ENCODE measurements around the gene COL26A1. TPM values are rescaled to one million over a fixed set of nuclear protein-coding genes. Genes with fewer than 3 reads are reported as not detected.

COL26A1 gene
- polyA plus RNA-seq, 1 donor (not counting 4 experiments of a cell fraction or from before 2014, with no cell fraction given) = not detected

- dilution Hi-C loops (cut with MboI; ENCODE audit: extremely low pct_ligation_motif_present, low sequenced_read_pairs) = no loop called here
- Histone ChIP-seq H3K27ac (ENCODE audit: control insufficient read depth, insufficient read depth, low read length) (no peak overlapping the region), H3K9me3 (ENCODE audit: control insufficient read depth, low read depth, low read length) (no peaks in the 10 kb centered on the region), H3K4me2 (ENCODE audit: control insufficient read depth, extremely low read depth, insufficient read depth, low read depth, low read length) (no peak overlapping the region), H3K36me3 (ENCODE audit: control insufficient read depth in 2 of 2, extremely low read depth in 1 of 2, insufficient read depth in 2 of 2, low read length in 2 of 2) (no peaks in the 10 kb centered on the region), H3K27me3 (ENCODE audit: control insufficient read depth, extremely low read depth, insufficient read depth, low read length) (peaks cover 7% of the 10 kb centered on the region), H3K4me1 (ENCODE audit: control insufficient read depth, extremely low read depth, insufficient read depth, low read length) (no peaks in the 10 kb centered on the region), H3K79me2 (ENCODE audit: control insufficient read depth, insufficient read depth, low read length) (no peaks in the 10 kb centered on the region), H3K9ac (ENCODE audit: control insufficient read depth, extremely low read depth, insufficient read depth, low read length) (no peak overlapping the region), H3K9me1 (ENCODE audit: control insufficient read depth, extremely low read depth, insufficient read depth, low read length) (no peaks in the 10 kb centered on the region), H3K4me3 (ENCODE audit: control insufficient read depth in 2 of 3, extremely low read depth in 1 of 3, insufficient read depth in 2 of 3, low read depth in 1 of 3, low read length in 3 of 3) (no peak overlapping the region), H2AFZ (ENCODE audit: control insufficient read depth, low read length) (no peak overlapping the region), H4K20me1 (ENCODE audit: control insufficient read depth, extremely low read depth, insufficient read depth, low read length) (no peaks in the 10 kb centered on the region)
- FAIRE-seq = no peak
- TF ChIP-seq CTCF (optimal IDR thresholded peaks at IDR 0.05 in 1 of 3, IDR thresholded peaks at IDR 0.05 in 1 of 3, conservative IDR thresholded peaks at IDR 0.05 in 1 of 3; ENCODE audit: extremely low read depth in 1 of 3, insufficient read depth in 2 of 3, low read length in 3 of 3) (no peak), EZH2 (IDR thresholded peaks at IDR 0.05; ENCODE audit: low read length) (no peak)
- no peak for DNase-seq (ENCODE audit: low read depth, low spot score)
Observed at GRCh38 chr7:101563198-101563901, 200.7 kb downstream of the COL26A1 start.

- dilution Hi-C loops (cut with MboI; ENCODE audit: extremely low pct_ligation_motif_present, low sequenced_read_pairs) = no loop called here
- Histone ChIP-seq H3K27me3 (ENCODE audit: control insufficient read depth, extremely low read depth, insufficient read depth, low read length) (peaks cover 10% of the 10 kb centered on the region), H2AFZ (ENCODE audit: control insufficient read depth, low read length) (no peak overlapping the region), H3K4me2 (ENCODE audit: control insufficient read depth, extremely low read depth, insufficient read depth, low read depth, low read length) (no peak overlapping the region), H4K20me1 (ENCODE audit: control insufficient read depth, extremely low read depth, insufficient read depth, low read length) (no peaks in the 10 kb centered on the region), H3K9ac (ENCODE audit: control insufficient read depth, extremely low read depth, insufficient read depth, low read length) (no peak overlapping the region), H3K9me3 (ENCODE audit: control insufficient read depth, low read depth, low read length) (no peaks in the 10 kb centered on the region), H3K4me3 (ENCODE audit: control insufficient read depth in 2 of 3, extremely low read depth in 1 of 3, insufficient read depth in 2 of 3, low read depth in 1 of 3, low read length in 3 of 3) (no peak overlapping the region), H3K36me3 (ENCODE audit: control insufficient read depth in 2 of 2, extremely low read depth in 1 of 2, insufficient read depth in 2 of 2, low read length in 2 of 2) (no peaks in the 10 kb centered on the region), H3K4me1 (ENCODE audit: control insufficient read depth, extremely low read depth, insufficient read depth, low read length) (no peaks in the 10 kb centered on the region), H3K27ac (ENCODE audit: control insufficient read depth, insufficient read depth, low read length) (no peak overlapping the region), H3K9me1 (ENCODE audit: control insufficient read depth, extremely low read depth, insufficient read depth, low read length) (no peaks in the 10 kb centered on the region), H3K79me2 (ENCODE audit: control insufficient read depth, insufficient read depth, low read length) (no peaks in the 10 kb centered on the region)
- FAIRE-seq = no peak
- TF ChIP-seq EZH2 (IDR thresholded peaks at IDR 0.05; ENCODE audit: low read length) = no peak
- no peak for TF ChIP-seq CTCF (optimal IDR thresholded peaks at IDR 0.05 in 1 of 3, IDR thresholded peaks at IDR 0.05 in 1 of 3, conservative IDR thresholded peaks at IDR 0.05 in 1 of 3; ENCODE audit: extremely low read depth in 1 of 3, insufficient read depth in 2 of 3, low read length in 3 of 3)
- no peak for DNase-seq (ENCODE audit: low read depth, low spot score)
Observed at GRCh38 chr7:101563943-101564777, 201.5 kb downstream of the COL26A1 start.

All from keratinocyte (primary cell).